Measurements from ENCODE around the gene SLC35A4.

The SLC35A4 gene
- total RNA-seq, result 10.3 to 24.8 reads per million in 2 donors

DNA sequence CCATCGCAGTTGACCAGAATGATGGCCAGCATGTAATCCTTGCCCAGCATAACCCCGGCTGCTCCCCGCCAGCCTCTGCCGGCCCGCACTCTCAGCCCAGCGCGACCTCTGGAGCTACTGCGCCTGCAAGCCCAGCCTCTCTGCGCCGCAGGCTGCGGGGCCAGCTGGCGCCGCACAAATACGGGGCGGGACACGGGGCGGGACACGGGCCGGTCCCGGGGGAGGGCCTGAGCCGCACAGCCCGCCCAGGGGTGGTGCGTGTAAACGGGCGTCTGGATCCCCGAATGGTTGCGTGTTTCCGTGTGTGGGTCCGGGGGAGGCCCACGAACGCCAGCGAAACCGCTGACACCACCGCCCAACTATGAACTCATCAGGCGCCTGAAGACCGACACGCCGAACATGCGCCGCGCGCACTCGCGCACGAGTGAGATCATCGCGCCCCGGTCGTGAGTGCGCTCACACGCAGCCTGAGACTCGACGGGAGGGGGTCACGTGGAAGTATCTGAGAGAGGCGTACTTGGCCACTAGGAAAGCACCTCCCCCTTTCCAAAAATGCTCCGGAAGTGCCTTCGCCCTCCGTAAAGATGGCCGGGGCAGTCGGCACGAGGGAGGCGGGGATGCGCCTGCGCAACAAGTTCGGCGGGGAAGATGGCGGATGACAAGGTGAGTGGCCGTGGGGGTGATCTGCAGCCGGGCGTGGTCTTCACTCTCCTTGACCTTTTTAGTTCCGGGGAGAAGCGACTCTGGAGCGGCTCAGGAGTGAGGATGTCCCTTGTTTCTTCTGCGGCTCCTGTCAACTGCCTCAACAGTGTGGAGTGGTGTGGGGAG lies at the start of gene SLC35A4, which contains the start of gene APBB3:
SLC35A4 (plus strand) TSS at position 633 of the 828 bp plus-strand sequence. CDS start 2,342 bp downstream, outside the sequence.
APBB3 (minus strand) TSS at position 403 of the 828 bp plus-strand sequence; CDS start at position 50, 353 bp downstream.
- peak; percentile 90 to 100 (median 96) for DNase-seq

DNA sequence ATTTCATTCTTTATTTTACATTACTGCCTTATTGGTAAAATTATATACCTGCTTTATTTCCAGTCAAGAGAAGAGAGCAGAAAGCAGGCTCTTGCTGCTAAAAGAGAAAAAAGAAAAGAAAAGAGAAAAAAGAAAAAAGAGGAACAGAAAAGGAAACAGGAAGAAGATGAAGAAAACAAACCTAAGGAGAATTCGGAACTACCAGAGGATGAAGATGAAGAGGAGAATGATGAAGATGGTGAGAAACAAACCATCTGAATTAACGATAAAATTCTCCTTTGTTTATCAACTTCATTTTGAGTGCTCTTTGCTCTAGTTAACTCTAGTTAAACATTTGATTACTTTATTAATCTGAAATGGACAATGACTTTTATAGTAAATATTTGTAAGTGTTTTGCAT lies 40.6 kb upstream of the SLC35A4 start:
- no peak for DNase-seq

- DNase-seq, result no peak
Observed at GRCh38 chr5:140540227-140540626, 24.4 kb upstream of the SLC35A4 start.

GRCh38 chr5:140542972-140543371 lies 21.7 kb upstream of the SLC35A4 start:
- DNase-seq, result no peak

DNA sequence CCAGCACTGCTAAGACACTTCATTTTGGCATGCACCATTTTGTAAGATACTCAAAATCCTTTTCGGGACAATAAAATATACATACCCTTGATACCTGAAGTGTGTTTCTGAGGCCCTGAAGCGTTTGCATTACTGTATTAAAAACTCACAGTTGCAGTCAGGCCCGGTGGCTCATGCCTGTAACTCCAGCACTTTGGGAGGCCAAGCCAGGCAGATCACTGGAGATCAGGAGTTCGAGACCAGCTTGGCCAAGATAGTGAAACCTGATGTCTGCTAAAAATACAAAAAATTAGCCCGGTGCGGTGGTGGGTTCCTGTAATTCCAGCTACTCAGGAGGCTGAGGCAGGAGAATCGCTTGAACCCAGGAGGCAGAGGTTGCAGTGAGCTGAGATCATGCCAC lies 19.6 kb upstream of the SLC35A4 start:
- DNase-seq, result no peak

DNA sequence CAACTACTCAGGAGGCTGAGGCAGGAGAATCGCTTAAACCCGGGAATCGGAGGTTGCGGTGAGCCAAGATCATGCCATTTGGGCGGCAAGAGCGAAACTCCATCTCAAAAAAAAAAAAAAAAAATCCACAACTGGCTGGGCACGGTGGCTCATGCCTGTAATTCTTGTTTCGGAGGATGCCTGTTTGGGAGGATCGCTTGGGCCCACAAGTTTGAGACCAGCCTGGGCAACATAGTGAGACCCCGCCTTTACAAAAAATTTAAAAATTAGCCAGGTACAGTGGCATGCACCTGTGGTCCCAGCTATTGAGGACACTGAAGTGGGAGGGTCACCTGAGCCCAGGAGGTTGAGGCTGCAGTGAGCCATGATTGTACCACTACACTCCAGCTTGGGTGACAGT lies 19.0 kb upstream of the SLC35A4 start:
- no peak for DNase-seq

DNA sequence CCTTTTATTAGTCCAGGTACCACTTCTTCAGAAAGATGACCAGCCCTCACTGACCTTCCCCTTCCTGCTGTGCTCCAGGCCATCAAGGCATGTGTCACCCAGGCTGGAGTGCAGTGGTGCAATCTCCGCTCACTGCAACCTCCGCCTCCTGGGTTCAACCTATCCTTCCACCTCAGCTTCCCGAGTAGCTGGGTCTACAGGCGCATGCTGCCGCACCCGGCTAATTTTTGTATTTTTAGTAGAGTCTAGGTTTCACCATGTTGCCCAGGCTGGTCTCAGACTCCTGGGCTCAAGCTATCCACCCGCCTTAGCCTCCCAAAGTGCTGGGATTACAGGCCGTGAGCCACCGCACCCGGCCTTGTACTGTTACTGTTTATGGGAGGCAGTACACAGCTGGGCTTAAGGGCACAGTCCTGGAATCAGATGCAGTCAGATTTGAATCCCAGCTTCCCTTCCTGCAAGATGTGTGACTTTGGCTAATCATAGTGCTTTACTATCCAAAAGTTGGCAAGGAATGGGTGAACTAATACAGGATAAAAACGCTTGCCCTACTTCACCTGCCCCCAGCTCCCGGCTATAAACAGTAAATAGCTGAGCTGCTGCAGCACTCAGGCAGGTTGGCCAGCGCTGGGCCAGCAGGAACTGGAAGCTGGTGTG lies 17.6 kb upstream of the SLC35A4 start:
- no peak for DNase-seq

GRCh38 chr5:140547508-140548299 lies 16.9 kb upstream of the SLC35A4 start, which contains the start of gene EIF4EBP3:
Gene EIF4EBP3 (plus strand): TSS chr5:140547662. CDS start chr5:140547738, 76 bp downstream.
- DNase-seq, result peak; percentile 64 to 93 (median 75)

DNA sequence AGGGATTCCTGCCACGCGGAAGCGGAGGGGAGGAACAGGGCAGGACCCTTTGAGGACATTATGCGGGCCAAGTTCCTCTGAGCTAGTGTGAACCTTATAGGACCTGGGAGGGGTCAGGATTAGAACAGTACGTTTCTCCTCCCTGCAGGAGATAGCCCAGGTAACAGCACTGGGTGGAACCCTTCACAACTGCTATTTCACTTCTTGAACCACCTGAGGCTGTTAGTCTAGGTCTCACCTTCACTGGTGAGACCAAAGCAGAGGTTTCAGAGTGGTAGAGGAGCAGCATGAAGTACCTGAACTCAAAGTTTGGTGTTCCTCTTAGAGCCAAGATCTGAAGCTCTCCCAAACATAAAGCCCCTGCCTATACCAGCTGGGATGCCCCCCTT lies 16.3 kb upstream of the SLC35A4 start:
- DNase-seq, result no peak

DNA sequence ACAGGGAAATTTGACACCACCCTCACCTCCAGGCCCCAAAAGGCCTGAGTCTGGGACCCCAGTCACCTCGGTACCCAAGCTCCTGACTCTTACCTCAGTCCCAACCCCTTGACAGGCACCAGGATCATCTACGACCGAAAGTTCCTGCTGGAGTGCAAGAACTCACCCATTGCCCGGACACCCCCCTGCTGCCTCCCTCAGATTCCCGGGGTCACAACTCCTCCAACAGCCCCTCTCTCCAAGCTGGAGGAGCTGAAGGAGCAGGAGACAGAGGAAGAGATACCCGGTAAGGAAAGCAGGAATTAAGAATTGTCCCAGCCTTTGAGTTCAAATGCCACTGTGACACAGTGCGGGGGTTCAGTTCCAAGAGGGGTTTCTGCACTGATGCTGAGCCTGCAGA lies 15.8 kb upstream of the SLC35A4 start:
- DNase-seq, result no peak

GRCh38 chr5:140549237-140550144 lies 15.1 kb upstream of the SLC35A4 start:
- DNase-seq, result no peak

DNA sequence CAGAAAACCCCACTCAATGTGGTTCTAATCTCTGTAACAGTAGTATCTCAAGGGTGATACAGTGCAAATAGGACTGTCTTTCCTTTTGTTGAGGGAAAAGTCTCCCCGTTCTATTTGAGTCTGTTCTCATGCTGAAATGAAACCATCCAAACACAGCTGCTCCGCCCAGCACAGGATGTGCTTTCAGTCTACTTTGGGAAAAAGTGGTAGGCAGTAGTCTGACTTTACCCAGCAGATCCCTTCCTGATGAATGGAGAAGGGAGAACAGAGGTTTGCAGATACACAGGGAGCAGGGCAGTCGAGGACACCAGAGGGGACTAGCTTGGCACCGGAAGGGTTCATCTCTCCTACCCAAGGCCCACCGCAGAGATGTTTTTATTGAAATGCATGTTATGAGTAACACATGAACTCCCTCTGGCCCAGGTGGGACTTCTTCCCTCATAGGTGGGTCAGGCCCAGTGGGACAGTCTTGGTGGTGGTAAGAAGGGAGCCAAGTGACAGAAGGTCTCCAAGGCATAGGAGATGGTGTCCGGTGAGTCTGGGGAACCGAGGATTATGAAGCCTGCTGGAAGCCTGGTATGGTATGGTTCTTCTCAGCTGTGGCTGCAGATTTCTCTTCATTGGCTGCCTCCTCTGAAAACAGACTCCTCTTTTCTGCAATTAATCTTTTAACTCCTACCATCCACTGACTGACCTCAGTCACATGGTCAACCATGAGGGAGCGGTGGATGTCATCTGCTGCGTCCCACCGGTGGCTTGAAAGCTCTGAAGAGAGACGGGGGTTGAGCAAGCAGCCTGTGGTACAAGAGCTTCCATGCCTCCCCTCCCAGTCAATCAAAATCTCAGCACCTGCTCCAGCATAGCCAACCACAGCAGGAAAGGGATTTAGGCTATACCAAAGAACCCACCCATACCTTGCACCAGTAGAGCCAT lies 14.2 kb upstream of the SLC35A4 start:
- no peak for DNase-seq

DNA sequence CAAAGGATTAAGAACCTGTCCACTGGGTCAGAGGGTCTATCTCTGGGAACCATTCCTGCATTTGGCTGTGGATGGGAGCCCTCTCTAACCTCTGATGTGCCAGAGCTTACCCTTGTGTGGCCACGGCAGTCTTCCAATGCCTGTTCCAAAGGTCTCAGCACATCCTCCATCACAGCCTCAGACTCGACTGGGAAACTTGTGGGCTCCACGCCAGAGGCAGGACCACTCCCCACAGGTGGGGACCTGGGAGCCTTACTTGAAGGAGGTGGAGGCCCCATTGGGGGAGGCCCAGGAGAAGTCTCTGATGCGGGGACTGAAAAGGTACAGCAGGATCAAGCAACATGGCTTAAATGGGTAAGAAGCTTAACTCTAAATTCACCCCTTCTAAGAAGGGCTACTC lies 12.8 kb upstream of the SLC35A4 start:
- no peak for DNase-seq

DNA sequence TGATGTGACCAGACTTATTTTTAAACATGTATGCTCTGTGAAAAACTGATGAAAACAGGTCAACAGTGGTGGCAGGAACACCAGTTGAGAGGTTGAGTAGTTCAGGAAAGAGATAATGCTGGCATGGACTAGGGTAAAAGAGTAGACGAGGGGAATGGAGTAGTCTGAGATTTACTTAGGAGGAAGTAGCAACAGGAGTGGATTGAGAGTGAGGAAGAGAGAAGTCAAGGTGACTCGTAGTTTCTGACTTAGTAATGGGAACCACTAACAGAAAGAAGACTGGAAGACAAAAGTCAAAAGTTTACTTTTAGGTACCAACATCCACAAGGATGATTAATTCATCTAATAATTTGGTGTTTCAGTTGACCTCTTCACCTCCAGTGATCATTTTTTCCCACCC lies 11.0 kb upstream of the SLC35A4 start:
- no peak for DNase-seq

DNA sequence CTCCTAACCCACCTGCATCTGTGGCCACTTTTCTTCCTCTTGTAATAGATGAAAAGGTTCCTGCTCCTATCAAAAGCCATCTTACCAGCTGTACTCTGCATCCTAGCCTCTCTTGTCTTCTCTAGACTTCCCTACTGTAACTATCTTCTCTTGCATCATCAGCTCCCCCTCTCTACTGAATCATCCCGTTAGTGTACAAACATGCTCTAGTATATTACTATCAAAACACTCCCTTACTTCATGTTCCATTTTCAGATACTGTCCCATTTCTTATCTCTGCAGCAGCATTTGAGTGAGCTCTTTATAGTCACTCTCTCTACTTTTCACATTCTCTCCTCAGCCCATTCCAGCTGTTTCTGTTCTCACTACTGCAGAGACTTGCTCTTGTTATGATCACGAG lies 10.2 kb upstream of the SLC35A4 start:
- no peak for DNase-seq

GRCh38 chr5:140555747-140556312 lies 8.8 kb upstream of the SLC35A4 start:
- DNase-seq, result peak in 1 of 5 experiments; percentile 33

DNA sequence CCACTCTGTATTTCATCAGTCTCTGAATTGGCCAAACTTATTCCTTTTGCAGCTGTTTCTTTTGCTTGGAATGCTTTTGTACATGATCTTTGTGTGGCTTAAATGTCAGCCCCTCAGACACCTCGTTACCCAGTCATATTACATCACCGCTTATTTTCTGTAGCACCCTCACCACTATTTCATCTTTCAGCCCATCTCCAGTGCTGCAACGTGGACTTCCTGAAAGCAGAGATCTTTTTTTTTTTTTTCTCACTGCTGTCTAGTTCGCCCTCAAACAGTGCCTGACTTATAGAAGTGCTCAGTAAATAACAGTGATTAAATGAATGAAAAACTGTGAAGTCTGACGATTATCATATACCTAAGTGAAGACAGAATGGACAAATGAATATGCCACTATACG lies 8.2 kb upstream of the SLC35A4 start:
- peak in 2 of 5 experiments; percentile 38 to 68 for DNase-seq

DNA sequence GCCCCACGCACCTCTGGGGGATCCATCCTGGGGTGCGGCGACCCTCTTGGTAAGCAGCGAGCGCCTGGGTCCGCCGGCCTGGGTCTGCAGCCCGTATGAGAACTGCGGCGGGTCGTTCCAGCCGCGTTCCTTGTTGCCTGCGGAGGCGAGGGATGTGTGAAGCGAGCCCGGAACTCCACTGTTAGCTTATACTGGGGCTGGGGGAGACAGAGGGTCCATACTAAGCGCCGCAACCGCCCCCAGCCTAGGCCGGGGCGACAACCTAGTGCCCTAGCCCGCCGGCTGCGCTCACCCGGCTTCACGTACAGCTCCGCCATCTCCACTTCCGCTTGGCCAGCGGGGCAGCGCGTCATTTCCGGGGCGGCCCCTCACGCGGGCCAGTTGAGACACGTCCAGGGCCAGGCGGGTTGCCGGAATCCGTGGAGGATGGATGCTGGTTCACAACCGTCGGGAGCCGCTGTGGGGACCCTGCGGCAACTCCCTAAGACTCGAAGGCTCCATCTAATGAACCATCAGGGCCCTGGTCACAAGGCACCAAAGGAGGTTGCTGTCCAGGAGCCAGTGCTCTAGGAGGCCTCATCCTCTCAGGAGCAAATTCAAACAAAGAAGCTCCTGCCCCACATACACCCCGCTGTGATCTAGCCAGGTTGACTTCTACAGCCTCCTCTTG lies 7.4 kb upstream of the SLC35A4 start, which contains the start of gene SRA1:
SRA1 (minus strand) TSS at position 338 of the 670 bp plus-strand sequence; CDS start at position 317, 21 bp downstream.
- DNase-seq, result peak; percentile 67 to 89 (median 76)

GRCh38 chr5:140557965-140558364 lies 6.7 kb upstream of the SLC35A4 start:
- no peak for DNase-seq

DNA sequence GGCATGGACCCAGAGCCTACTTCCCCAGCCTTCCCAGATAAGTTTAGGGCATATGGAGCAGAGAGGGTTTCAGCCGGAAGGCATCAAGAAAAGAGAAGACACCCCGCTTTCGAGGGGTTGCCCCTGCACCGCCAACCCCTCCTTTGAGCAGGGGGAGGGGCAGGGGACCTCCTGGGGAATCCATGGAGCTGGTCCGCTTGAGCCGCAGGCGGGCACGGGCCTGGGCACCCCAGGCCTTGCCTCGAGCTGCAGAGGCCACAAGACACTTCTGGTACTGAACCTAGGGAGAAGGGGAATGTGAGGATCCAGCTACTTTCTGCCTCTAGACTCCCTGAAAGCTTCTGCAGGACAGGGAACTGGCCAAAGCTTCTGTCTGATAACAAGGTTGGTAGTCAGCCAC lies 6.1 kb upstream of the SLC35A4 start:
- no peak for DNase-seq
